Measurements from ENCODE around the gene ZFP69B.
A peak's percentile ranks its signal among the peaks of the same experiment; 100 is the strongest.
"Not testable (repeated sequence)": the region's sequence is repeated elsewhere in the genome, so short reads cannot be mapped to it uniquely, and the experiment has no call there.

ZFP69B gene

GRCh38 chr1:40432644-40433390 lies 17.5 kb upstream of the ZFP69B start:
- H3K27ac ChIP-seq, result no peak overlapping the region
- DNase-seq (ENCODE audit: low read depth, low spot score), result no peak

- DNase-seq (ENCODE audit: low read depth, low spot score), result no peak
- H3K27ac ChIP-seq, result no peak overlapping the region
Observed at GRCh38 chr1:40435471-40435870, 14.8 kb upstream of the ZFP69B start.

- DNase-seq (ENCODE audit: low read depth, low spot score), result no peak
- no peak overlapping the region for H3K27ac ChIP-seq
Observed at GRCh38 chr1:40435876-40436275, 14.4 kb upstream of the ZFP69B start.

GRCh38 chr1:40438391-40439015 lies 11.8 kb upstream of the ZFP69B start:
- DNase-seq (ENCODE audit: low read depth, low spot score), result no peak
- no peak overlapping the region for H3K27ac ChIP-seq

- H3K27ac ChIP-seq, result no peak overlapping the region
- no peak for DNase-seq (ENCODE audit: low read depth, low spot score)
Observed at GRCh38 chr1:40439247-40439646, 11.0 kb upstream of the ZFP69B start.

GRCh38 chr1:40450495-40451237 lies 390 bp downstream of the ZFP69B start:
- peak overlapping the region; percentile 77 for H3K27ac ChIP-seq
- no peak for DNase-seq (ENCODE audit: low read depth, low spot score)

- no peak for DNase-seq (ENCODE audit: low read depth, low spot score)
- H3K27ac ChIP-seq, result peak overlapping the region; percentile 77
Observed at GRCh38 chr1:40451238-40451585, 936 bp downstream of the ZFP69B start.

- DNase-seq (ENCODE audit: low read depth, low spot score), result no peak
- no peak overlapping the region for H3K27ac ChIP-seq
Observed at GRCh38 chr1:40454873-40455272, 4.6 kb downstream of the ZFP69B start.

- H3K27ac ChIP-seq, result no peak overlapping the region
- no peak for DNase-seq (ENCODE audit: low read depth, low spot score)
Observed at GRCh38 chr1:40462956-40463590, 12.8 kb downstream of the ZFP69B start.

GRCh38 chr1:40469327-40469726 lies 19.1 kb downstream of the ZFP69B start:
- no peak overlapping the region for H3K27ac ChIP-seq
- DNase-seq (ENCODE audit: low read depth, low spot score), result no peak

- DNase-seq (ENCODE audit: low read depth, low spot score), result no peak
- no peak overlapping the region for H3K27ac ChIP-seq
Observed at GRCh38 chr1:40475268-40475667, 25.0 kb downstream of the ZFP69B start.

GRCh38 chr1:40476924-40477677 lies 26.8 kb downstream of the ZFP69B start, which contains the start of gene ZFP69:
Gene ZFP69 (plus strand): TSS chr1:40477290. CDS start chr1:40479362, 2,072 bp downstream.
- H3K27ac ChIP-seq, result no peak within 1 kb of the TSS
- no peak for DNase-seq (ENCODE audit: low read depth, low spot score)

- DNase-seq (ENCODE audit: low read depth, low spot score), result no peak
- H3K27ac ChIP-seq, result no peak overlapping the region
Observed at GRCh38 chr1:40477678-40478053, 27.4 kb downstream of the ZFP69B start.

- no peak for DNase-seq (ENCODE audit: low read depth, low spot score)
- no peak overlapping the region for H3K27ac ChIP-seq
Observed at GRCh38 chr1:40478276-40478675, 28.0 kb downstream of the ZFP69B start.

GRCh38 chr1:40479156-40479555 lies 28.9 kb downstream of the ZFP69B start:
- DNase-seq (ENCODE audit: low read depth, low spot score), result no peak
- H3K27ac ChIP-seq, result no peak overlapping the region

GRCh38 chr1:40495315-40495903 lies 45.1 kb downstream of the ZFP69B start:
- DNase-seq (ENCODE audit: low read depth, low spot score), result no peak
- H3K27ac ChIP-seq, result no peak overlapping the region

- DNase-seq (ENCODE audit: low read depth, low spot score); H3K27ac ChIP-seq: not testable (repeated sequence)
Observed at GRCh38 chr1:40502651-40503050, 52.4 kb downstream of the ZFP69B start.

- H3K27ac ChIP-seq, result peak overlapping the region; percentile 2
- DNase-seq (ENCODE audit: low read depth, low spot score), result no peak
Observed at GRCh38 chr1:40507973-40508372, 57.7 kb downstream of the ZFP69B start.

- peak within 1 kb of the TSS; percentile 2 for H3K27ac ChIP-seq
- no peak for DNase-seq (ENCODE audit: low read depth, low spot score)
Observed at GRCh38 chr1:40508375-40509341, 58.4 kb downstream of the ZFP69B start, which contains the start of gene EXO5. Gene EXO5 (plus strand): TSS chr1:40508767. CDS start chr1:40514545, 5,778 bp downstream.
